ENCODE results near the gene FUT8.
A peak's percentile ranks its signal among the peaks of the same experiment; 100 is the strongest.
"Not testable (repeated sequence)": the region's sequence is repeated elsewhere in the genome, so short reads cannot be mapped to it uniquely, and the experiment has no call there.

FUT8 gene

GRCh38 chr14:65628664-65629063, 216.1 kb downstream of the FUT8 start:
- DNase-seq, result no peak

- no peak for DNase-seq
These were observed 218.5 kb downstream of the FUT8 start for GRCh38 chr14:65631040-65631439.

DNA sequence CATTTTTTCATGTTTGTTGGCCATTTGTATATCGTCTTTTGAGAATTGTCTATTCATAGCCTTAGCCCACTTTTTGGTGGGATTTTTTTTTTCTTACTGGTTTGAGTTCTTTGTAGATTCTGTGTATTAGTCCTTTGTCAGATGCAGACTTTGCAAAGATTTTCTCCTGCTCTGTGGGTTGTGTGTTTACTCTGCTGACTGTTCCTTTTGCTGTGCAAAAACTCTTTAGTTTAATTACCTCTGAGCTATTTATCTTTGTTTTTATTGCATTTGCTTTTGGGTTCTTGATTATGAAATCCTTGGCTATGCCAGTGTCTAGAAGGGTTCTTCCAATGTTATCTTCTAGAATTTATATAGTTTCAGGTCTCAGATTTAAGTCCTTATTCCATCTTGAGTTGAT, 220.0 kb downstream of the FUT8 start:
- no peak for DNase-seq

DNA sequence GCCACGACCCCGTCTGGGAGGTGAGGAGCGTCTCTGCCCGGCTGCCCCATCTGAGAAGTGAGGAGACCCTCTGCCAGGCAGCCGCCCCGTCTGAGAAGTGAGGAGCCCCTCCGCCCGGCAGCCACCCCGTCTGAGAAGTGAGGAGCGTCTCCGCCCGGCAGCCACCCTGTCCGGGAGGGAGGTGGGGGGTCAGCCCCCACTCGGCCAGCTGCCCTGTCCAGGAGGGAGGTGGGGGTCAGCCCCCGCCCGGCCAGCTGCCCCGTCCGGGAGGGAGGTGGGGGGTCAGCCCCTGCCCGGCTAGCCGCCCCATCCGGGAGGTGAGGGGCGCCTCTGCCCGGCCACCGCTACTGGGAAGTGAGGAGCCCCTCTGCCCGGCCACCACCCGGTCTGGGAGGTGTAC, 221.1 kb downstream of the FUT8 start:
- not testable (repeated sequence) for DNase-seq

DNA sequence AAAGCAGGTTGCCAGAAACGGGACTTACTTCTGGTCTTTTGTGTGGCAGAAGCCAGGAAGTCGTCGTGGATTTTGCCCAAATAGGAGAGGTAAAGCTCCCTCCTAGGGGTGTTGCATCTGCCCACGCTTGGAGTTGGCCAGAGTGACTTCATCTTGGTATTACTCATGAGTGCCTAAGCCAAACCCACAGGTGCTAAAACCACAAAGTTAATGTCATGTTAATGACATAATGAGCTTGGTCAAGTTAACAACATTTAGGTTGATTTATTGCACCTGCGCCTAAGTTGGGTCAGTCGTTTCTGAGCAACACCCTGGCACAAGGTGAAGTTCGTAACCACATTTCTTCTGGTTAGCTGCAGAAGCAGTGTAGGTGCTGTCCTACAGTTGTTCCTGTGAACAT, 225.2 kb downstream of the FUT8 start:
- peak; percentile 8 for DNase-seq

- DNase-seq, result no peak
These were observed 226.7 kb downstream of the FUT8 start for GRCh38 chr14:65639216-65639615.

DNA sequence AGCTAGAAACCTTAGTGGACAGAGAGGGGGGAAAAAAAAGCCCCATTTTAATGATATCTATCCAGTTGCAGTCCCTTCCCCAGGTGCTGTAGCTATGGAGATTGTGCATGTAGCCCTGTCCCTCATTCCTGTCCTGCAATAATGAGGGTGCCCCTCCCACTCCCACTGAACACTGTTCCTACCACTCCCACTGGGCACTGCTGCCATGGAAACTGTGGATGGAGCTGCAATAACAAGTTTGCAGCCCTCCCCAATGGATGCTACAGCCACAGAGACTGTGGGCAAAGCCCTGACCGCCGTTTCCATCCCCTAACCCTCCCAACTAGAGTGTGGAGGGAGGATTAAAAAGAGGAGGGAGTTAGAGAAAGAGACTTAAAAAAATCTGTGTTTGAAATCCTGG, 238.3 kb downstream of the FUT8 start:
- DNase-seq, result no peak

DNA sequence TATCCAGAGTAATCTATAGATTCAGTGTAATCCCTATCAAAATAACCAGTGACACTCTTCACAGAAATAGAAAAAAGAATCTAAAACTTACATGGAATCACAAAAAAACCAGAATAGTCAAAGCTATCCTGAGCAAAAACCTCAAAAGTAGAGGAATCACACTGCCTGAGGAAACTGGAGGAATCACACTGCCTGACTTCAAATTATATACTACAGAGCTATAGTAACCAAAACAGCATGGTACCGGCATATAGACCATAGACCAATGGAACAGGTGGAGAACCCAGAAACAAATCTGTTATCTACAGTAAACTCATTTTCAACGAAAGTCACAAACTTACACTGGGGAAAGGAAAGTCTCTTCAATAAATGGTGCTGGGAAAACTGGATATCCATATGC, 244.0 kb downstream of the FUT8 start:
- no peak for DNase-seq

DNA sequence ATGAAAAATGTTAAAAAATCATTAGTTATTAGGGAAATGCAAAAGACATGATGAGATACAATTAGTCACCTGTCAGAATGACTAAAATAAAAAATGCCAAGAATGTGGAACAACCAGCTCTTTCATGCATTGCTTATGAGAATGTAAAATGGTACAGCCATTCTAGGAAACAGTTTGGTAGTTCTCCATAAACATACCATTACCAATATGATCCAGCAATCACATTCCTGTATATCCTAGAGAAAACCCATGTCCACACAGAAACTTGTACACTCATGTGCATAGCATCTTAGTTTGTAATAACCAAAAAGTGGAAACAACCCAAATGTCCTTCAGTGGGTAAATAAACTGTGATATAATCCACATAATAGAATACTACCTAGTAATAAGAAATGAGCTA, 245.7 kb downstream of the FUT8 start:
- DNase-seq, result no peak

DNA sequence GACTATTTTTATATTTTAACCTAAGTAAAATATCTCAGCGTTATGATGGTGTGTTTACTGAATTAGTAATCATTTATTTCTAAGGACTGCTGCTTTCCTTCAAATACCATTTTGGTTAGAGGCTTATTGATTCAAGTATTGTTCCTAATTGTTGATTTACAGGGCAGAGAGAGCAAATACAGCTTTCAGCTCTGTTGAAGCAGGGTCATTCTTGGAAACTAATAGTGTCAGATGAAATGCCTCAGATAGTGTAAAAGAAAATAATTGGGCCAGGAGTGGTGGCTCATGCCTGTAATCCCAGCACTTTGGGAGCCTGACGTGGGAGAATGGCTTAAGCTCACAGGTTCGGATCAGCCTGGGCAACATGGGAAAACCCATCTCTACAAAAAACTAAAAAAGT, 249.3 kb downstream of the FUT8 start:
- no peak for DNase-seq

DNA sequence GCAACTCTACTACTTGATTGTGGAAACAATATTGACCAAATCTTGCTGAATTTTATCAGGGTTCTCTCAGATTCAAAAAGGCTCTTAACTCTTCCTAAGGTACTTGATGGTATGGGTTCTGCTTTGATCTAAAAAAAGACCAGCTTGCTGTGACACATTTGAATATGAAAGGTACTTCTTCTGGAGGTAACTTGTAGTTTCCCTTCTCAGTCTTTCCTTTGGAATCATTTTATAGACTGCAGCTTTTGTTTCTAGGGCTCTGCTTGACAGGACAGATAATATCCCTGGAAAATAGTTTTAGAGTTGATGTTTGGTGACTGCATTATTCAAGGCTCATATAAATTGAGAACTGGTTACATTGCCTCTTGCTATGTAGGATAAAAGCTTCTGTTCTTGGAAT, 251.9 kb downstream of the FUT8 start:
- no peak for DNase-seq

GRCh38 chr14:65676361-65677014, 264.0 kb downstream of the FUT8 start:
- no peak for DNase-seq

GRCh38 chr14:65685572-65685971, 273.0 kb downstream of the FUT8 start:
- DNase-seq, result no peak

DNA sequence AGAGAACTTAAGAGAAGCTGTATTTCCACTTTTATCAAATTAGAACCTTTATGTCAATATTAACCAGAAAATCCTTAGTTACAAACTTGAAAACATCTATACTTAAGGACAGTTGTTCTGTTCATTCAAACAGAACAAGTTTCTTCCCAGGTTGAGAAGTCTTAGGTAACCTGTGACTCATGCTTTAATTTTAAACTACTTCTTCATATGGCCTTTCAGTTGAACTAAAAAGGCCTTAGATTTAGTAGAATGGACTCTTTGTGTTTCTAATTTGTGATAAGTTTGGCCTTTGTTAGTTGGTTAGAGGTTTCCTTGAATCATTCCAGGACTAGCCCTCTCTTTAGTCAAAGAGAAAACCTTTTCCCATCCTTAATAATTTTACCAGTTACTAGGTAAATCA, 274.2 kb downstream of the FUT8 start:
- DNase-seq, result no peak

DNA sequence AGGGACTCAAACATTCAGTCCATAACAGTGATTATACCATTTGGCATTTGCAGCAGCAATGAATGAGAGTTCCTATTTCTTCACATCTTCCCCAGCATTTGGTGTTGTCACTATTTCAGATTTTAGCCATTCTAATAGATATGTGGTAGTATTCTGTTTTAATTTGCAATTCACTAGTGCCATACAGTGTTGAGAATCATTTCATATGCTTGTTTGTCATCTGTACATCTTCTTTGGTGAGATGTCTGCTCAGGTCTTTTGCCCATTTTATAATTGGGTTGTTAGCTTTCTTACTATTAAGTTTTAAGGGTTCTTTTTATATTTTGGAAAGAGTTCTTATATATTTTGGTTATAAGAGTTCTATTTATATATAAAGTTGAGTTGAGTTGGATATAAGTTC, 276.5 kb downstream of the FUT8 start:
- no peak for DNase-seq

DNA sequence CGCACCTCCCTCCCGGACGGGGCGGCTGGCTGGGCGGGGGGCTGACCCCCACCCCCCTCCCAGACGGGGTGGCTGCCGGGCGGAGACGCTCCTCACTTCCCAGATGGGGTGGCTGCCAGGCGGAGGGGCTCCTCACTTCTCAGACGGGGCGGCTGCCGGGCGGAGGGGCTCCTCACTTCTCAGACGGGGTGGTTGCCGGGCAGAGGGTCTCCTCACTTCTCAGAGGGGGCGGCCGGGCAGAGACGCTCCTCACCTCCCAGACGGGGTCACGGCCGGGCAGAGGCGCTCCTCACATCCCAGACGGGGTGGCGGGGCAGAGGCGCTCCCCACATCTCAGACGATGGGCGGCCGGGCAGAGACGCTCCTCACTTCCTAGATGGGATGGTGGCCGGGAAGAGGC, 280.0 kb downstream of the FUT8 start:
- DNase-seq, result not testable (repeated sequence)

DNA sequence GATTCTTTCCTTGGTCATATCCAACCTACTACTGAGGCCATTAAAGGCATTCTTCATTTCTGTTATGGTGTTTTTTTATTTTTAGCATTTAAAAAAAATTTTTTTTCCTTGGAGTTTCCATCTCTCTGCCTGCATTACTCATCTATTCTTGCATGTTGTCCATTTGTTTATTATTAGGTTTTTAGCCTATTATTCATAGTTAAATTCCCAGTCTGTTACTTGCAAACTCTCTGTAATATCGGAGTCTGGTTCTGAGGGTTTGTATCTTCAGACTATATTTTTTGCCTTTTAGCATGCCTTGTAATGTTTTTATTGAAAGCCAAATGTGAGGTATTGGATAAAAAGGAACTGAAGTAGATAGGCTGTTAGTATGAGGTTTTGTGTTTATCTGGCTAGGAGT, 284.3 kb downstream of the FUT8 start:
- DNase-seq, result no peak

GRCh38 chr14:65703521-65703920, 291.0 kb downstream of the FUT8 start:
- DNase-seq, result no peak

- no peak for DNase-seq
These were observed 291.5 kb downstream of the FUT8 start for GRCh38 chr14:65703996-65704395.

GRCh38 chr14:65704437-65704836, 291.9 kb downstream of the FUT8 start:
- no peak for DNase-seq

- no peak for DNase-seq
These were observed 292.3 kb downstream of the FUT8 start for GRCh38 chr14:65704850-65705249.

GRCh38 chr14:65709576-65709975, 297.0 kb downstream of the FUT8 start:
- no peak for DNase-seq

DNA sequence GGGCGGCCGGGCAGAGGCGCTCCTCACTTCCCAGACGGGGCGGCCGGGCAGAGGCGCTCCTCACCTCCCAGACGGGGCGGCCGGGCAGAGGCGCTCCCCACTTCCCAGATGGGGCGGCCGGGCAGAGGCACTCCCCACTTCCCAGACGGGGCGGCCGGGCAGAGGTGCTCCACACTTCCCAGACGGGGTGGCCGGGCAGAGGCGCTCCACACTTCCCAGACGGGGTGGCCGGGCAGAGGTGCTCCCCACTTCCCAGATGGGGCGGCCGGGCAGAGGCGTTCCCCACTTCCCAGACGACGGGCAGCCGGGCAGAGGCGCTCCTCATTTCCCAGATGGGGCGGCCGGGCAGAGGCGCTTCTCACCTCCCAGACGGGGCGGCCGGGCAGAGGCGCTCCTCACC, 304.3 kb downstream of the FUT8 start:
- not testable (repeated sequence) for DNase-seq

DNA sequence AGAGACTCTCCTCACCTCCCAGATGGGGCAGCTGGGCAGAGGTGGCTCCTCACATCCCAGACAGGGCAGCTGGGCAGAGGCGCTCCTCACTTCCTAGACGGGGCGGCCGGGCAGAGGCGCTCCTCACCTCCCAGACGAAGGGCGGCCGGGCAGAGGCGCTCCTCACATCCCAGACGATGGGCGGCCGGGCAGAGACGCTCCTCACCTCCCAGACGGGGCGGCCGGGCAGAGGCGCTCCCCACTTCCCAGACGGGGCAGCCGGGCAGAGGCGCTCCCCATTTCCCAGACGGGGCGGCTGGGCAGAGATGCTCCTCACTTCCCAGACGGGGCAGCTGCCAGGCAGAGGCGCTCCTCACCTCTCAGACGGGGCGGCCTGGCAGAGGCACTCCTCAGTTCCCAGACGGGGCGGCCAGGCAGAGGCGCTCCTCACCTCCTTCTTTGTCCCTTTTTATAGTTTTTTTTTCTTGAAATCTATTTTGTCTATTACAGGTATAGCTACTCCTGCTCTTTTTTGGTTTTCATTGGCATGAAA, 304.9 kb downstream of the FUT8 start:
- not testable (repeated sequence) for DNase-seq

- no peak for DNase-seq
These were observed 306.1 kb downstream of the FUT8 start for GRCh38 chr14:65718629-65719028.
